Activated B cell treated with CpG ODN at 0.5 μM for 24 hours (primary cell): ENCODE measurements around the gene RHOA. TPM values are rescaled to one million over a fixed set of nuclear protein-coding genes. Genes with fewer than 3 reads are reported as not detected.

Source experiments
- ATAC-seq: fragments of 200-7000 bp; cut with Tn5 transposase; one replicate; pipeline ENCODE4 v1.10.0; 2021; ENCODE audit warnings: low read depth, mild to moderate bottlenecking, moderate library complexity
- CTCF ChIA-PET: fragments of 350-600 bp; sonication (Branson Sonifier 250); formaldehyde crosslinking; loops from one replicate; lab custom pipeline; 2021; ENCODE audit warnings: antibody characterized with exemption; lab: Charles Lee
- POLR2A ChIA-PET: fragments of 350-600 bp; sonication (Branson Sonifier 250); formaldehyde crosslinking; loops from one replicate; lab custom pipeline; 2021; ENCODE audit warnings: antibody characterized with exemption; lab: Charles Lee
- DNase-seq: peaks from one replicate; pipeline ENCODE4 v3.0.0; 2022
- H3K27ac Mint-ChIP-seq: one replicate; pipeline ENCODE4 v1.8.0; 2020; ENCODE audit warnings: mixed read lengths
- H3K27me3 Mint-ChIP-seq: one replicate; pipeline ENCODE4 v1.8.0; 2021; ENCODE audit warnings: mixed read lengths
- H3K36me3 Mint-ChIP-seq: one replicate; pipeline ENCODE4 v1.8.0; 2021; ENCODE audit warnings: low read depth, mixed read lengths
- H3K4me1 Mint-ChIP-seq: one replicate; pipeline ENCODE4 v1.8.0; 2021; ENCODE audit warnings: mixed read lengths
- H3K4me3 Mint-ChIP-seq: one replicate; pipeline ENCODE4 v1.8.0; 2020; ENCODE audit warnings: mild to moderate bottlenecking, mixed read lengths
- H3K9me3 Mint-ChIP-seq: one replicate; pipeline ENCODE4 v1.8.0; 2020; ENCODE audit warnings: mixed read lengths
- intact Hi-C: fragments of 100-400 bp; cut with micrococcal nuclease; formaldehyde crosslinking; loops from one replicate; pipeline ENCODE4 v1.15.1; 2024
- total RNA-seq: library from RNA; stranded (reverse); gene quantifications from 2 replicates; pipeline ENCODE4 v1.2.3, GENCODE V29; 2022
- TF ChIP-seq, protein P1 (sequence below): fragments of 200-600 bp; IDR thresholded peaks from one replicate; pipeline ENCODE4 v1.8.0; 2022; ENCODE audit warnings: antibody characterized with exemption, mild to moderate bottlenecking

The RHOA gene
- total RNA-seq, 1 donor from 2014 or later, result 399 TPM

DNA sequence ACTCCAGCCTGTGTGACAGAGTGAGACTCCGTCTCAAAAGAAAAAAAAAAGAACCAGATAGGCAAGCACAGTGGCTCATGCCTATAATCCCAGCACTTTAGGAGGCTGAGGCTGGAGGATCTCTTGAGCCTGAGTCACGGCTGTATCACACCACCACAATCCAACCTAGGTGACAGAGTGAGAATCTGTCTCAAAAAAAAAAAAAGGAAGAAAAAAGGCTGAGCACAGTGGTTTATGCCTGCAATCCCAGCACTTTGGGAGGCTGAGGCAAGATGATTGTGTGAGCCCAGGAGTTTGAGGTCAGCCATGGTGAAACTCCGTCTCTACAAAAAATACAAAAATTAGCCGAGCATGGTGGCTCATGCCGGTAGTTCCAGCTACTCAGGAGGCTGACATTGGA is 23.0 kb upstream of the RHOA start:
- TF ChIP-seq, protein P1, sequence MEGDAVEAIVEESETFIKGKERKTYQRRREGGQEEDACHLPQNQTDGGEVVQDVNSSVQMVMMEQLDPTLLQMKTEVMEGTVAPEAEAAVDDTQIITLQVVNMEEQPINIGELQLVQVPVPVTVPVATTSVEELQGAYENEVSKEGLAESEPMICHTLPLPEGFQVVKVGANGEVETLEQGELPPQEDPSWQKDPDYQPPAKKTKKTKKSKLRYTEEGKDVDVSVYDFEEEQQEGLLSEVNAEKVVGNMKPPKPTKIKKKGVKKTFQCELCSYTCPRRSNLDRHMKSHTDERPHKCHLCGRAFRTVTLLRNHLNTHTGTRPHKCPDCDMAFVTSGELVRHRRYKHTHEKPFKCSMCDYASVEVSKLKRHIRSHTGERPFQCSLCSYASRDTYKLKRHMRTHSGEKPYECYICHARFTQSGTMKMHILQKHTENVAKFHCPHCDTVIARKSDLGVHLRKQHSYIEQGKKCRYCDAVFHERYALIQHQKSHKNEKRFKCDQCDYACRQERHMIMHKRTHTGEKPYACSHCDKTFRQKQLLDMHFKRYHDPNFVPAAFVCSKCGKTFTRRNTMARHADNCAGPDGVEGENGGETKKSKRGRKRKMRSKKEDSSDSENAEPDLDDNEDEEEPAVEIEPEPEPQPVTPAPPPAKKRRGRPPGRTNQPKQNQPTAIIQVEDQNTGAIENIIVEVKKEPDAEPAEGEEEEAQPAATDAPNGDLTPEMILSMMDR, result no peak
- Mint-ChIP-seq H3K4me3 (no peak overlapping the region), H3K4me1 (peaks cover 4% of the 10 kb centered on the region), H3K36me3 (no peaks in the 10 kb centered on the region), H3K27ac (no peak overlapping the region), H3K27me3 (no peaks in the 10 kb centered on the region), H3K9me3 (no peaks in the 10 kb centered on the region)
- intact Hi-C loops, result no loop called here
- no peak for DNase-seq
- POLR2A ChIA-PET, result interaction anchor here (0.7 kb wide), 1 partner anchor 31 kb away, joined by 3 read pairs; no protein-coding TSS in a partner anchor
- CTCF ChIA-PET, result no interaction called here
- no peak for ATAC-seq

DNA sequence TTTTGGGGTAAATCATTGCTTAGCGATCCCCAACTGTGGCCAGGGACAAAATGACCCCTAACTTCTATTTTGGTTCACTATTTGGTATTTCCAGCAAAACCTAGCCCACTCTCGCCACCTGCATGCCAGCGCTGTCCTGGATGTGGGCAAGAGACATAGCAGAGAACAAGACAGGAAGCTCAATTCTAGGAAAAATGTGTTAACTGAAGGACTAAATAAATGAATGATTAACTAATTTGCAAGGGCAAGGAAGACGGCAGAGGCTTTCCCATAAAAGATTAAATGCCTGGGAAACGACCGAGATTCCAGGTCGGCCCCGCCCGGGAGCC is 16.9 kb upstream of the RHOA start:
- peak overlapping the region; percentile 92 for H3K4me3 Mint-ChIP-seq
- H3K9me3 Mint-ChIP-seq, result no peaks in the 10 kb centered on the region
- CTCF ChIA-PET, result interaction anchor here (0.8 to 1.1 kb wide), 5 partner anchors 15 to 88 kb away, joined by 3 to 8 read pairs (median 5); partner anchors contain the start of gene USP4
- intact Hi-C loops, result loop anchor here (1.0 to 5.0 kb wide), 8 partner anchors 12 to 499 kb away; partner anchors contain the start of genes DAG1, MON1A, TCTA and USP4
- peaks cover 20% of the 10 kb centered on the region for H3K36me3 Mint-ChIP-seq
- peaks cover 17% of the 10 kb centered on the region for H3K4me1 Mint-ChIP-seq
- DNase-seq, result no peak
- peak overlapping the region; percentile 96 for H3K27ac Mint-ChIP-seq
- H3K27me3 Mint-ChIP-seq, result no peaks in the 10 kb centered on the region
- POLR2A ChIA-PET, result interaction anchor here (0.6 to 2.9 kb wide), 21 partner anchors 13 to 600 kb away, joined by 3 to 69 read pairs (median 7); partner anchors contain the start of genes DAG1, GPX1, QRICH1 and RHOA
- ATAC-seq, result peak; percentile 1
- TF ChIP-seq, protein P1, result no peak

DNA sequence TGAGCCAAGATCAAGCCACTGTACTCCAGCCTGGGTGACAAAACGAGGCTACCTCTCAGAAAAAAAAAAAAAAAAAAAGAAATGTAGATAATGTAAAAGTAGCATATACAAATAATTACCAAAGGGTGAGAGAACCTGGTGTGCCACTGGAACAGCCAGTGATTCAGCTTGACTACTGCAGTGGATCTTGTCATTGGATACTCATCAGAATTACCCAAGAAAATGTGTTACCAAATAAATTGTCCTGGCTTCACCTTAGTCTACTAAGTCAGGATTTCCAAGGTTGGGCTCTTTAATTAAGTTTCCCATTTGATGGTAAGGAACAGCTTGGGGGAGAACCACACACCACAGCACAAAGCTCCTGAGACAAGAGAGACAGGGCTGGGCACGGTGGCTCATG is 15.8 kb upstream of the RHOA start:
- intact Hi-C loops, result loop anchor here (5.0 kb wide), 1 partner anchor 500 kb away; the partner anchor contains the start of gene MON1A
- no peak for ATAC-seq
- no peak for DNase-seq
- ChIA-PET CTCF (no interaction called here), POLR2A (interaction anchor here (0.7 to 3.3 kb wide), 6 partner anchors 12 to 388 kb away, joined by 3 to 12 read pairs (median 4); partner anchors contain the start of genes RHOA and TCTA)
- H3K9me3 Mint-ChIP-seq, result no peaks in the 10 kb centered on the region
- peak overlapping the region; percentile 41 for H3K27ac Mint-ChIP-seq
- peaks cover 23% of the 10 kb centered on the region for H3K4me1 Mint-ChIP-seq
- no peaks in the 10 kb centered on the region for H3K27me3 Mint-ChIP-seq
- peak overlapping the region; percentile 92 for H3K4me3 Mint-ChIP-seq
- H3K36me3 Mint-ChIP-seq, result peaks cover 24% of the 10 kb centered on the region
- TF ChIP-seq, protein P1, result no peak

DNA sequence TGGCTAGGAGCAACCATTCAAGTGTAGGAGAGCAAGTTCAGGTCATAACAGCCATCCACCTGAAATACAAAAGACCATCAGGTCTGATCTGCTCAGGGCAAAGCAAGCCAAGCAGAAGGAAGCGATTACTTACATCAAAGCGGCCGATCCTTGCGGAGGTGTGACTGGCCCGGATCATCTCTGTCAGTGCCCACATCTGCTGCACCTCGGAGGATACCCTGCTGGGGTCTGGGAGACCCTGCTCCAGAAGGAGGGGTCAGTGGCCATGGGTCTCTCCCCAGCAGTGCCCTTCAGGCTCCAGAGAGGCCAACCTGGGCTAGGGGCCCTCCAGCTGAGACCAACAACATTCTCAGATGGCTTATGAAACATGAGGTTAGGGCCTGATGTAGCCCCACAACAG is 13.0 kb upstream of the RHOA start:
- Mint-ChIP-seq H3K9me3 (no peaks in the 10 kb centered on the region), H3K4me3 (no peak overlapping the region), H3K27ac (no peak overlapping the region), H3K4me1 (peaks cover 27% of the 10 kb centered on the region), H3K36me3 (peaks cover 26% of the 10 kb centered on the region), H3K27me3 (no peaks in the 10 kb centered on the region)
- CTCF ChIA-PET, result no interaction called here
- POLR2A ChIA-PET, result interaction anchor here (2.2 to 3.3 kb wide), 2 partner anchors 9 to 85 kb away, joined by 5 to 12 read pairs; partner anchors contain the start of gene USP4
- DNase-seq (no peak), ATAC-seq (no peak)
- intact Hi-C loops, result loop anchor here (5.0 kb wide), 1 partner anchor 502 kb away; the partner anchor contains the start of gene MON1A
- TF ChIP-seq, protein P1, result no peak

DNA sequence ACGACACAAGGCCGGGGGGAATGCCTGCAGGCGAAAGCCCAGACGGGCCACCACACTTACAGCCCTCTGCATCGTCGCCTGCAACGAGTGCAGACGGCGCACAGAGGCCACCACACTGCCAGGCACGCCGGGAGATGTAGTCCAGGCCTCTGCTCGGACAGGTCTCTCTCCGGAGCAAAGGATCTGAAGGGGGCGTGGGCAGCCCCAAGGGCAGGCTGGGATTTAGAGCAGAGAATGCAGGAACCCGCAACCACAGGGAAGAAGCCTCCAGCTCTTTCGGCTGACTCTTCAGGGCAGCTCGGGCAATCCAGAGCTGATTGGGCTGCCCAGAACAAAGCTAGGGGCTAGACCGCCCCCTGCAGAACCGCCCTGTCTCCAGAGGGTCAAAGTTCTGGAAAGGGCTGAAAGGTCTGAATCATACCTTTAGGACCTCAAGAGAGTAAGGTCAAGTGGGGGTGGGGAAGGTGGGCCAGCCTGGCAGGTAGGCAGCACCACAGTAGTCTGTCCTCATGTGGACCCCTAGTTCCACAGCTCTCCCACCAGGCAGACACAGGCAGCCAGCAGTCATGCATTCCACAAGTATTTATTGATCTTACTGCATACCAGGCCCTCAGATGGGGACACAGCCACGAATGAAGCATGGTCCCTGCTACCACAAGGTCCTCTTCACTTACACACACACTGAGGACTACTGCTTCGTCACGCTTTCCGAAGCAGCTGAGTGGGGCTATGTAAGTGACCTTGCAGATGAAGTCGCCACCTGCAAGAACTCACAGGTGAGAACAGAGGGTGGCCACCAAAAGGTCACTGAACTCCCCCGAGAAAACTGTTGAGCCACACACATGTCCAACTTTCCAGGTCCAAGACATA is 10.8 kb upstream of the RHOA start, which contains the start of gene AMT:
AMT (minus strand) TSS at position 95 of the 870 bp plus-strand sequence; CDS start at position 72, 23 bp downstream.
- no peaks in the 10 kb centered on the region for H3K9me3 Mint-ChIP-seq
- no peak within 1 kb of the TSS for H3K27ac Mint-ChIP-seq
- DNase-seq (no peak), ATAC-seq (peak; percentile 43)
- H3K27me3 Mint-ChIP-seq, result no peaks in the 10 kb centered on the region
- intact Hi-C loops, result no loop called here
- CTCF ChIA-PET, result no interaction called here
- TF ChIP-seq, protein P1, result no peak
- H3K4me1 Mint-ChIP-seq, result peaks cover 23% of the 10 kb centered on the region
- POLR2A ChIA-PET, result interaction anchor here (1.5 kb wide), 1 partner anchor 21 kb away, joined by 4 read pairs; no protein-coding TSS in a partner anchor
- H3K36me3 Mint-ChIP-seq, result peaks cover 32% of the 10 kb centered on the region
- H3K4me3 Mint-ChIP-seq, result peak within 1 kb of the TSS; percentile 48
